Small intestine (tissue), 7 donors: ENCODE data around the gene FABP1. TPM values are rescaled to one million over a fixed set of nuclear protein-coding genes. Genes with fewer than 3 reads are reported as not detected.

Source experiments
- DNase-seq, 2 donors: peaks; one replicate each; pipeline versions ENCODE4 v3.0.0 to v3.0.0-alpha.2; 2013
- FAIRE-seq: peaks from 2 replicates; lab custom pipeline; 2012; peaks lifted over from hg19 to GRCh38; lab: Jason Lieb, UNC
- H3K27ac ChIP-seq, 3 donors: one replicate each; pipeline ENCODE4 v1.5.1; 2013; ENCODE audit warnings: low read length in 2 of 3, mild to moderate bottlenecking in 2 of 3, control low read depth in 1 of 3, inconsistent platforms in 1 of 3, low read depth in 1 of 3, moderate library complexity in 1 of 3
- H3K27me3 ChIP-seq, 3 donors: one replicate each; pipeline ENCODE4 v1.6.1; 2013; ENCODE audit warnings: low read length in 3 of 3, inconsistent platforms in 1 of 3; ENCODE audit not compliant: control insufficient read depth in 3 of 3, insufficient read depth in 3 of 3
- H3K36me3 ChIP-seq, 3 donors: one replicate each; pipeline ENCODE4 v1.6.1; 2013; ENCODE audit warnings: low read length in 3 of 3, inconsistent platforms in 1 of 3, low read depth in 1 of 3, mild to moderate bottlenecking in 1 of 3, moderate library complexity in 1 of 3; ENCODE audit not compliant: control insufficient read depth in 3 of 3, insufficient read depth in 2 of 3
- H3K4me1 ChIP-seq, 3 donors: one replicate each; pipeline ENCODE4 v1.6.1; 2013; ENCODE audit warnings: low read length in 2 of 3, inconsistent platforms in 1 of 3, low read depth in 1 of 3, mild to moderate bottlenecking in 1 of 3, moderate library complexity in 1 of 3; ENCODE audit not compliant: control insufficient read depth in 3 of 3, insufficient read depth in 2 of 3
- H3K4me3 ChIP-seq, 3 donors: one replicate each; pipeline ENCODE4 v1.5.1; 2013; ENCODE audit warnings: low read length in 3 of 3, control low read depth in 1 of 3, inconsistent platforms in 1 of 3, low read depth in 1 of 3, mild to moderate bottlenecking in 1 of 3, moderate library complexity in 1 of 3
- H3K9me3 ChIP-seq, 2 donors: one replicate each; pipeline ENCODE4 v1.6.1; 2013; ENCODE audit warnings: low read depth in 1 of 2, low read length in 1 of 2; ENCODE audit not compliant: control insufficient read depth in 2 of 2, insufficient read depth in 1 of 2
- WGBS, 3 donors: extraction: QIAGEN DNeasy Blood & Tissue Kit; methylation state at CpG; one replicate each; pipeline ENCODE4 v1.1.7; 2013; 5-methylcytosine and 5-hydroxymethylcytosine counted together
- polyA plus RNA-seq, 4 donors: library from polyadenylated mRNA; stranded (reverse) in 3 of 4; unstranded in 1 of 4; fragments of 200-250 nt in 3 of 4; fragments of 120-200 nt in 1 of 4; gene quantifications; one replicate each; pipeline versions ENCODE4 v1.2.1 to v1.2.3, GENCODE V29; 2013
- donor health status: healthy with polysubstance abuse.
- donor health status: control.
- donor health status: control.
- donor health status: Bipolar disorder and iron deficiency.
- donor health status: healthy.

FABP1 gene
- polyA plus RNA-seq, 4 donors, result 1,690 to 23,034 (median 6,625) TPM

GRCh38 chr2:88126772-88127637 is 857 bp downstream of the FABP1 start:
- DNase-seq (peak; percentile 37 to 63), FAIRE-seq (no peak)
- Histone ChIP-seq H3K36me3 (peaks cover 0 to 34% (median 10%) of the 10 kb centered on the region in 3 donors), H3K27ac (peak overlapping the region; percentile 86 to 91 (median 90)), H3K4me1 (peaks cover 0 to 36% (median 14%) of the 10 kb centered on the region in 3 donors), H3K27me3 (no peaks in the 10 kb centered on the region), H3K9me3 (no peaks in the 10 kb centered on the region), H3K4me3 (peak overlapping the region; percentile 13 to 77 (median 75))
- 28 to 78% (median 52%) methylated on average over 3 of the region's 3 CpGs for whole genome bisulfite sequencing, 3 donors

- Histone ChIP-seq H3K27ac (peak overlapping the region; percentile 49 to 90 (median 86)), H3K9me3 (no peaks in the 10 kb centered on the region), H3K4me3 (peak overlapping the region in 2 of 3 donors; percentile 75 to 77), H3K27me3 (peaks cover 0 to 1% (median 0%) of the 10 kb centered on the region in 3 donors), H3K36me3 (peaks cover 0 to 34% (median 10%) of the 10 kb centered on the region in 3 donors), H3K4me1 (peaks cover 0 to 29% (median 14%) of the 10 kb centered on the region in 3 donors)
- DNase-seq, result peak in 1 of 2 donors; percentile 10
- 74 to 86% (median 80%) methylated on average over 11 of the region's 11 CpGs for WGBS, 3 donors
- FAIRE-seq, result no peak
These were observed 1.7 kb downstream of the FABP1 start for GRCh38 chr2:88125924-88126771.

- Histone ChIP-seq H3K4me3 (peak overlapping the region in 2 of 3 donors; percentile 75 to 77), H3K4me1 (peaks cover 0 to 22% (median 12%) of the 10 kb centered on the region in 3 donors), H3K9me3 (no peaks in the 10 kb centered on the region), H3K27me3 (peaks cover 0 to 2% (median 0%) of the 10 kb centered on the region in 3 donors), H3K27ac (peak overlapping the region; percentile 11 to 90 (median 47)), H3K36me3 (peaks cover 0 to 34% (median 10%) of the 10 kb centered on the region in 3 donors)
- FAIRE-seq, result no peak
- DNase-seq, result peak in 1 of 2 donors; percentile 25
- WGBS, 3 donors, result 40 to 73% (median 66%) methylated on average over 3 of the region's 3 CpGs
These were observed 2.4 kb downstream of the FABP1 start for GRCh38 chr2:88125344-88125923.

GRCh38 chr2:88123975-88124917 is 3.6 kb downstream of the FABP1 start:
- H3K27me3 ChIP-seq, result peaks cover 0 to 2% (median 0%) of the 10 kb centered on the region in 3 donors
- FAIRE-seq, result no peak
- peaks cover 0 to 10% (median 7%) of the 10 kb centered on the region in 3 donors for H3K4me1 ChIP-seq
- H3K36me3 ChIP-seq, result peaks cover 0 to 34% (median 10%) of the 10 kb centered on the region in 3 donors
- WGBS, 3 donors, result 89 to 93% (median 91%) methylated on average over 9 of the region's 9 CpGs
- no peaks in the 10 kb centered on the region for H3K9me3 ChIP-seq
- peak in 1 of 2 donors; percentile 11 for DNase-seq
- peak overlapping the region in 2 of 3 donors; percentile 75 to 77 for H3K4me3 ChIP-seq
- peak overlapping the region in 1 of 3 donors; percentile 56 for H3K27ac ChIP-seq

DNA sequence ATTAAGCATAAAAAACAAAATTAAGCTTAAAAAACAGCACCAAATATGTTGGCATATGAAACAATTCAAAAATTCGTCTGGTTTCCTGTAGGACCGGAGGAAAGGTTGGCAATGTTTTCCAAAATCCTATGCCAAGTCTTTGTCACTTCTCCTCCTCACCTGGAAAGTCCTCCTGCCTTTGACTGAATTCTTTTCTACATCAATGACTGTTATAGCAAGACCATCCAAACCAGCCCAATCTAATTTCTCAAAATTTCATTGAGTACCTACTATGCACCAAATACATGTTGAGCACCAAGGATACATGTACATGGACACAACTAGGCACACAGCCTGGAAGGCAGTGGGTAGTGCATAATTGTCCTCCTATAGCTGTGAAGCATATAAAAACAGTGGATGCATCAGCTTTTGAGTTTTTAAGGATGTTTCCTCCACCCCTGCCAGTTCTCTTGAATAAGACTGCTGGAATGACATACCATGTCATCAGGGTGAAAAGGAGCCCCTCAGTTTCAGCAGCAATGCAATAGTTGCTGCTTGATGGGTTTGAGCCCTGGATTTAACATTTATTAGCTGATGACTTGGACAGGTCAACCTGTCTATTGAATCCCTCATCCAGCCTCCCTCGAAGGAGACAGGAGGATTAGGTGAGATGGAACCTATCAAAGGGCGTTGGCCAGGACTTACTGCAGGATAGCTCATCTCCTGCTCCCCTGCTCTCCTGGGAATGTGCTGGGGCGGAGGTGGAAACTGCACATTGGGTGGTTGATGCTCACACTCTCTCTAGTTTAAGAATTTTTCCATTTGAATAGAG is 4.5 kb downstream of the FABP1 start:
- H3K4me3 ChIP-seq, result peak overlapping the region in 1 of 3 donors; percentile 77
- no peak for FAIRE-seq
- DNase-seq, result peak in 1 of 2 donors; percentile 47
- no peaks in the 10 kb centered on the region for H3K9me3 ChIP-seq
- peaks cover 0 to 2% (median 0%) of the 10 kb centered on the region in 3 donors for H3K27me3 ChIP-seq
- peaks cover 0 to 1% (median 0%) of the 10 kb centered on the region in 3 donors for H3K4me1 ChIP-seq
- H3K36me3 ChIP-seq, result peaks cover 0 to 34% (median 10%) of the 10 kb centered on the region in 3 donors
- peak overlapping the region in 1 of 3 donors; percentile 34 for H3K27ac ChIP-seq
- 60 to 71% (median 68%) methylated on average over 5 of the region's 5 CpGs for WGBS, 3 donors

- H3K36me3 ChIP-seq, result peaks cover 0 to 34% (median 10%) of the 10 kb centered on the region in 3 donors
- FAIRE-seq (no peak), DNase-seq (peak in 1 of 2 donors; percentile 79)
- no peak overlapping the region for H3K4me3 ChIP-seq
- no peaks in the 10 kb centered on the region for H3K9me3 ChIP-seq
- peaks cover 0 to 2% (median 0%) of the 10 kb centered on the region in 3 donors for H3K27me3 ChIP-seq
- no peaks in the 10 kb centered on the region for H3K4me1 ChIP-seq
- WGBS, 3 donors, result 37 to 74% (median 46%) methylated on average over 8 of the region's 8 CpGs
- H3K27ac ChIP-seq, result peak overlapping the region in 1 of 3 donors; percentile 27
These were observed 5.5 kb downstream of the FABP1 start for GRCh38 chr2:88122141-88122884.
